Measurements from ENCODE around the gene PRDX5. TPM values are rescaled to one million over a fixed set of nuclear protein-coding genes. Genes with fewer than 3 reads are reported as not detected.

The PRDX5 gene
- total and polyA plus RNA-seq, 3 donors from 2014 or later: 189 to 287 (median 271) TPM

DNA sequence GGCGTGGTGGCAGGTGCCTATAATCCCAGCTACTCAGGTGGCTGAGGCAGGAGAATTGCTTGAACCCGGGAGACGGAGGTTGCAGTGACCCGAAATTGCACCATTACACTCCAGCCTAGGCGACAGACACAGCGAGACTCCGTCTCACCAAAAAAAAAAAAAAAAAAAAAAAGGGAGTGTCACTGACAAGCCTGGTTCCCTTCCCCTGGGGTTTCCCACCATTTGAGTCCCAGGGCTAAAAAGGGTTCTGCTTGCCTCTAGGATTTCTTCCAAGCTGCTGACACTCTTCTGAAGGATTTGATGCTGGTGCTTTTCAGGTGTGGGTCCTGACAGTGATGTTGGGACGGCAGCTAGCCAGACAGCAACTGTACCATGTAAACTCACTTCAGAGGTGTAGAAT, 20.8 kb downstream of the PRDX5 start:
- Histone ChIP-seq H3K36me3 (ENCODE audit: low read depth, missing control alignments) (no peaks in the 10 kb centered on the region), H3K27me3 (no peaks in the 10 kb centered on the region), H3K4me1 (peaks cover 12% of the 10 kb centered on the region), H3K9me3 (no peaks in the 10 kb centered on the region), H3K27ac (no peak overlapping the region), H3K4me3 (no peak overlapping the region)
- 86 to 91% methylated on average over 8 of the region's 8 CpGs for WGBS, 2 donors
- intact Hi-C loops (cut with DNase I; ENCODE audit: low total_unique reads): no loop called here
- TF ChIP-seq POLR2A (IDR thresholded peaks at IDR 0.05): no peak
- TF ChIP-seq, protein P1, sequence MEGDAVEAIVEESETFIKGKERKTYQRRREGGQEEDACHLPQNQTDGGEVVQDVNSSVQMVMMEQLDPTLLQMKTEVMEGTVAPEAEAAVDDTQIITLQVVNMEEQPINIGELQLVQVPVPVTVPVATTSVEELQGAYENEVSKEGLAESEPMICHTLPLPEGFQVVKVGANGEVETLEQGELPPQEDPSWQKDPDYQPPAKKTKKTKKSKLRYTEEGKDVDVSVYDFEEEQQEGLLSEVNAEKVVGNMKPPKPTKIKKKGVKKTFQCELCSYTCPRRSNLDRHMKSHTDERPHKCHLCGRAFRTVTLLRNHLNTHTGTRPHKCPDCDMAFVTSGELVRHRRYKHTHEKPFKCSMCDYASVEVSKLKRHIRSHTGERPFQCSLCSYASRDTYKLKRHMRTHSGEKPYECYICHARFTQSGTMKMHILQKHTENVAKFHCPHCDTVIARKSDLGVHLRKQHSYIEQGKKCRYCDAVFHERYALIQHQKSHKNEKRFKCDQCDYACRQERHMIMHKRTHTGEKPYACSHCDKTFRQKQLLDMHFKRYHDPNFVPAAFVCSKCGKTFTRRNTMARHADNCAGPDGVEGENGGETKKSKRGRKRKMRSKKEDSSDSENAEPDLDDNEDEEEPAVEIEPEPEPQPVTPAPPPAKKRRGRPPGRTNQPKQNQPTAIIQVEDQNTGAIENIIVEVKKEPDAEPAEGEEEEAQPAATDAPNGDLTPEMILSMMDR (IDR thresholded peaks at IDR 0.05): no peak
- DNase-seq: no peak

- Histone ChIP-seq H3K27ac (no peak overlapping the region), H3K27me3 (no peaks in the 10 kb centered on the region), H3K4me1 (peaks cover 12% of the 10 kb centered on the region), H3K4me3 (no peak overlapping the region), H3K36me3 (ENCODE audit: low read depth, missing control alignments) (no peaks in the 10 kb centered on the region), H3K9me3 (no peaks in the 10 kb centered on the region)
- intact Hi-C loops (cut with DNase I; ENCODE audit: low total_unique reads): no loop called here
- DNase-seq: no peak
- no peak for TF ChIP-seq POLR2A (IDR thresholded peaks at IDR 0.05)
- TF ChIP-seq, protein P1 (IDR thresholded peaks at IDR 0.05): no peak
- WGBS, 2 donors: 66 to 70% methylated on average over 4 of the region's 4 CpGs
These were observed 21.4 kb downstream of the PRDX5 start for GRCh38 chr11:64339286-64339685.

- H3K27me3 ChIP-seq: no peaks in the 10 kb centered on the region
- H3K4me3 ChIP-seq: peak within 1 kb of the TSS in 1 of 2 donors; percentile 18
- 67 to 74% methylated on average over 10 to 14 of the region's 16 CpGs for WGBS, 2 donors
- H3K27ac ChIP-seq: no peak within 1 kb of the TSS
- peaks cover 12% of the 10 kb centered on the region for H3K4me1 ChIP-seq
- intact Hi-C loops (cut with DNase I; ENCODE audit: low total_unique reads): no loop called here
- TF ChIP-seq, protein P1 (IDR thresholded peaks at IDR 0.05): no peak
- no peak for TF ChIP-seq POLR2A (IDR thresholded peaks at IDR 0.05)
- H3K36me3 ChIP-seq (ENCODE audit: low read depth, missing control alignments): no peaks in the 10 kb centered on the region
- H3K9me3 ChIP-seq: no peaks in the 10 kb centered on the region
- no peak for DNase-seq
These were observed 22.0 kb downstream of the PRDX5 start, which contains the start of gene CCDC88B for GRCh38 chr11:64339754-64340408. CCDC88B (plus strand) TSS chr11:64340204; CDS start chr11:64340267, 63 bp downstream.

GRCh38 chr11:64340671-64341335, 22.9 kb downstream of the PRDX5 start:
- no peaks in the 10 kb centered on the region for H3K36me3 ChIP-seq (ENCODE audit: low read depth, missing control alignments)
- H3K27ac ChIP-seq: no peak overlapping the region
- intact Hi-C loops (cut with DNase I; ENCODE audit: low total_unique reads): no loop called here
- H3K9me3 ChIP-seq: no peaks in the 10 kb centered on the region
- 50 to 57% methylated on average over 9 to 33 of the region's 33 CpGs for WGBS, 2 donors
- TF ChIP-seq POLR2A (IDR thresholded peaks at IDR 0.05): no peak
- TF ChIP-seq, protein P1 (IDR thresholded peaks at IDR 0.05): no peak
- H3K4me3 ChIP-seq: peak overlapping the region in 1 of 2 donors; percentile 18
- H3K27me3 ChIP-seq: no peaks in the 10 kb centered on the region
- DNase-seq: peak; percentile 65
- H3K4me1 ChIP-seq: peaks cover 12% of the 10 kb centered on the region

Measured in testis (tissue), 3 donors.